ENCODE measurements around the gene ARHGAP9.
"Not testable (repeated sequence)": the region's sequence is repeated elsewhere in the genome, so short reads cannot be mapped to it uniquely, and the experiment has no call there.

Gene ARHGAP9

GRCh38 chr12:57428965-57429364, 50.7 kb downstream of the ARHGAP9 start:
- H3K4me1 Mint-ChIP-seq: peaks cover 23% of the 10 kb centered on the region
- DNase-seq (ENCODE audit: low spot score in 2 of 2) (no peak), ATAC-seq (ENCODE audit: low read depth) (no peak)
- peaks cover 5% of the 10 kb centered on the region for H3K36me3 Mint-ChIP-seq
- H3K27ac Mint-ChIP-seq: peak overlapping the region; percentile 99
- no peaks in the 10 kb centered on the region for H3K9me3 Mint-ChIP-seq
- H3K4me3 Mint-ChIP-seq: peak overlapping the region; percentile 75
- H3K27me3 Mint-ChIP-seq: no peaks in the 10 kb centered on the region

- Mint-ChIP-seq H3K36me3 (peaks cover 11% of the 10 kb centered on the region), H3K4me1 (peaks cover 26% of the 10 kb centered on the region)
- H3K27me3 Mint-ChIP-seq; H3K9me3 Mint-ChIP-seq; ATAC-seq (ENCODE audit: low read depth); DNase-seq (ENCODE audit: low spot score in 2 of 2); H3K27ac Mint-ChIP-seq; H3K4me3 Mint-ChIP-seq: not testable (repeated sequence)
These were observed 52.7 kb downstream of the ARHGAP9 start for GRCh38 chr12:57426948-57427347.
